ENCODE results near the gene AGO1.

GRCh38 chr1:35914717-35915116, 31.7 kb downstream of the AGO1 start:
- TF ChIP-seq CTCF (IDR thresholded peaks at IDR 0.05 in 8 of 11, conservative IDR thresholded peaks at IDR 0.05 in 3 of 11): no peak
- TF ChIP-seq POLR2AphosphoS5 (IDR thresholded peaks at IDR 0.05): no peak
